ENCODE measurements around the gene ZNF749.

DNA sequence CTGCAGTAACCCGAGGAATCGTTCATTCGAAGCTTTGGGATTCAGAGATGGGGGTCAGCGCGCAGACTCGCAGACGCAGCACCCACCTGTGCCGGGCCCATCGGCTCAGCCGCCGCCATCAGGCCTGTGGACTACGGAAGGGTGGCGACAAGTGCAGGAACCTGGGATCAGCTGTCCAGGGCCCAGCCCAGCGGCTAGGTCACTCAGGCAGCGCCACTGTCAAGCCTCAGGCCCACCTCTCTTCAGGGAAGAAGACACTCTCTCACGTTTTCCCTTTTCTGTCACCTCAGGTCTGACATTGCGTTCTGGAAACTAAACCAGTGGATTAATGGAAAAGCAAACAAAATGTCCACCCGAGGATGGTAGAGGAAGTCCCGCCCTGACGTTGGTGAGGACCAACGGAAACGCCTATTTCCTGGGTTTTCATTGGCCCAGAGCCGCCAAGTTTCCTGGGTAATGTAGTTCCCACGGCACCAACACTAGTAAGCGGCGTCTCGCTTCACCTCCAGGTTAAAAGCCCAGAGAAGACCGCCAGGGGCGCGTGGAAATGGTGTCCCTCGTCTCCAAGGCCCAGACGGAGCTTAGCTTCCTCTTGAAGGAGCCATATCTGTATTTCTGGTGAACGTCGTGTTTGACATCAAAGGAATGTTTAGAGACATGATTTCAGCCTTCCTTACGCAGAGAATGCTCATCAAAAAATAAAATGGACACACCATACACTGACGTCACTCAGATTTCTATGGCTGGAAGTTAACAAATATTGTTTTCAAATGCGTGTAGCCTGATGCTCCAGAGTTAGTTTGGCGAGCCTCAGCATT, 42.3 kb downstream of the ZNF749 start, which contains the start of gene ZNF772:
- TF ChIP-seq CTCF (IDR thresholded peaks at IDR 0.05) (peak in 5 of 6 experiments; percentile 25 to 70 (median 52)), POLR2A (IDR thresholded peaks at IDR 0.05) (peak in 1 of 2 donors; percentile 33)

All from thyroid gland (tissue), 4 donors.